AG09319 (cell line): ENCODE results near the gene RAB1B.
"Not testable (repeated sequence)": the region's sequence is repeated elsewhere in the genome, so short reads cannot be mapped to it uniquely, and the experiment has no call there.

Experiments
- DNase-seq: peaks from one replicate; pipeline ENCODE4 v3.0.0-alpha.2; 2010; ENCODE audit warnings: low read depth; ENCODE audit errors: extremely low read depth
- TF ChIP-seq, protein P1 (sequence below): IDR thresholded peaks from 2 replicates; pipeline ENCODE4 v1.5.1; 2011; ENCODE audit warnings: low read depth, mild to moderate bottlenecking, inconsistent platforms, low read length, moderate library complexity

The RAB1B gene

GRCh38 chr11:66275984-66276612, 7.7 kb downstream of the RAB1B start:
- no peak for DNase-seq
- TF ChIP-seq, protein P1, sequence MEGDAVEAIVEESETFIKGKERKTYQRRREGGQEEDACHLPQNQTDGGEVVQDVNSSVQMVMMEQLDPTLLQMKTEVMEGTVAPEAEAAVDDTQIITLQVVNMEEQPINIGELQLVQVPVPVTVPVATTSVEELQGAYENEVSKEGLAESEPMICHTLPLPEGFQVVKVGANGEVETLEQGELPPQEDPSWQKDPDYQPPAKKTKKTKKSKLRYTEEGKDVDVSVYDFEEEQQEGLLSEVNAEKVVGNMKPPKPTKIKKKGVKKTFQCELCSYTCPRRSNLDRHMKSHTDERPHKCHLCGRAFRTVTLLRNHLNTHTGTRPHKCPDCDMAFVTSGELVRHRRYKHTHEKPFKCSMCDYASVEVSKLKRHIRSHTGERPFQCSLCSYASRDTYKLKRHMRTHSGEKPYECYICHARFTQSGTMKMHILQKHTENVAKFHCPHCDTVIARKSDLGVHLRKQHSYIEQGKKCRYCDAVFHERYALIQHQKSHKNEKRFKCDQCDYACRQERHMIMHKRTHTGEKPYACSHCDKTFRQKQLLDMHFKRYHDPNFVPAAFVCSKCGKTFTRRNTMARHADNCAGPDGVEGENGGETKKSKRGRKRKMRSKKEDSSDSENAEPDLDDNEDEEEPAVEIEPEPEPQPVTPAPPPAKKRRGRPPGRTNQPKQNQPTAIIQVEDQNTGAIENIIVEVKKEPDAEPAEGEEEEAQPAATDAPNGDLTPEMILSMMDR = no peak

DNA sequence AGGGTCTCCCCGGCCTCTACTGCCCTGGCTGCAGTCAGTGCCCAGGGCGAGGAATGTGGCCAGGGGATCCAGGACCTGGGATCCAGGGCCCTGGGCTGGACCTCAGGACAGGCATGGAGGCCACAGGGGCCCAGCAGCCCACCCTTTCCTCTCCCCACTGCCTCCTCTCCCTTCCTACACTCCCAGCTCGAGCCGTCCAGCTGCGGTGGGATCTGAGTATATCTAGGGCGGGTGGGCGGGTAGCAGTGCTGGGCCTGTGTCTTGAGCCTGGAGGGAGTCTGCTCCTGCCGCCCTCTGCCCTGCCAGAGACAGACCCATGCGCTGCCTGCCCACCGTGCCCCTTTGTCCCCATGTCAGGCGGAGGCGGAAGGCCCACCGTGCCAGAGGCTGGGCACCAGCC, 8.2 kb downstream of the RAB1B start:
- not testable (repeated sequence) for DNase-seq

DNA sequence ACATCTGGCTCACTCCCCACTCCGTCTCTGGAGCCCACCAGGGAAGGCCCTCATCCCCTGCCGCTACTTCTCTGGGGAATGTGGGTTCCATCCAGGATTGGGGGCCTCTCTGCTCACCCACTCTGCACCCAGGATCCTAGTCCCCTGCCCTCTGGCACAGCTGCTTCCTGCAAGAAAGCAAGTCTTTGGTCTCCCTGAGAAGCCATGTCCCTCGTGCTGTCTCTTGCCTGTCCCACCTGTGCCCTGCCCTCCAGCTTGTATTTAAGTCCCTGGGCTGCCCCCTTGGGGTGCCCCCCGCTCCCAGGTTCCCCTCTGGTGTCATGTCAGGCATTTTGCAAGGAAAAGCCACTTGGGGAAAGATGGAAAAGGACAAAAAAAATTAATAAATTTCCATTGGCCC, 8.6 kb downstream of the RAB1B start:
- DNase-seq = not testable (repeated sequence)

- TF ChIP-seq, protein P1 = no peak
- DNase-seq = no peak
Measured at GRCh38 chr11:66277471-66278362, 9.3 kb downstream of the RAB1B start, which contains the start of gene CNIH2. Gene CNIH2, plus strand, starts transcription at chr11:66278175. Its CDS starts 282 bp downstream, at chr11:66278457.

DNA sequence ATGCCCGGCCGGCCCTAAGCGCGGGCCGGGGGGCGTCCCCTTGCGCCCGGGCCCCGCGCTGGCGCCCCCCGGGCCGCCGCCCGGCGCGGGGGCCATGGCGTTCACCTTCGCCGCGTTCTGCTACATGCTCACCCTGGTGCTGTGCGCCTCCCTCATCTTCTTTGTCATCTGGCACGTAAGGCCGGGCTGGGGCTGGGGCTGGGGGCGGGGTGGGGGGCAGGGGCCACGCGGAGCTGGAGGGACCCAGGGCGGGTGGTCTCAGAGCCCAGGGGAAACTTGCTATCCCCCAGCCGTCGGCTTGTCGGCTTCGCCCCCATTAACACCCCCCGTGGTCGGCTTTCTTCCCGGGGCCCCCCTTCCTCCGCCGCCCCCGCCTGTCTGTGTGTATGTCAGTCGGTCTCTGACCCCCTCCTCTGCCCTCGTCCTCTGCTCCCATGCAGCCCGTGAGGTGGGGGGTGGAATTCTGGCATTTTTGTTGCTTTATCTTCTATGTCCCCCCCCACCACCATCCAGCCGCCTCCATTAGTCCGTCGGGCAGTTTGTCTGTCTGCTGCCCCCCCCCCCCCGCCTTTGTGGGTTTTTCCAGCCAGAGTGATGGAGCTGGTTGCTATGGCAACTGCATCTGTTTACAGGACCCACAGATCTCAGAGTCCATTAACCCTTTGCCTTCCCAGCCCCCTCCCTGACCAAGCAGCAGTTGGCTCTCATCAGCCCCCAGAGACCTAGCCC, 10.1 kb downstream of the RAB1B start:
- no peak for DNase-seq
- TF ChIP-seq, protein P1 = no peak

DNA sequence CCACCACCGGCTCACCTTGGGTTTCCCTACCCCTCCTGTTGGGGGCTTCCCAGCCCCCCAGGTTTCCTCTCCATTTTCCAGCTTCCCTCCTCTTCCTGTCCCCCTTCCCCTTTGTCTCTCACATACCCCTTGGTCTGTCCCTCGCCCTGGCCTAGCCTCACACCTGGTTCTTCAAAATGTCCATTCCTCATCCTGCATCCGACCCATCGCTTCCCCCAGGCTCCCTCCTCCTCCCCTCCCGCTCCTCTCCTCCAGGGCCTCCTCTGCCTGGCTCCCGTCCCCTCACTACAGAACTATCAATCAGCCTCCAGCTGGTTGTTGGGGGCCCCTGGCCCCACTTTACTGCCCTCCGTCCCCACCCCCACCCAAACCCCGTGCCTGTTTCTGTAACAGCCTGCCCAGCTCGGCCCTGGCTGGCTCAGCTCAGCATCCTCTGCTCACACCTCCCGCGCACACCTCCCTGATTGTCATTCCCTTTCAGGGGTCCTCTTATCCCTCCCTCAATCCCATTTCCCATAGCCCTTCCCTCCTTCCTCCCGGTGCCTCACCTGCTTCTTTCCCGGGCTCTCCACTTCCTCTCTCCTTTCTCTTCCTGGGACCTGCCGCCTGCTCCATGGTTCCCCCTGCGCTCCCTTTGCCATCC, 10.8 kb downstream of the RAB1B start:
- DNase-seq = no peak
- TF ChIP-seq, protein P1 = no peak

- TF ChIP-seq, protein P1 = no peak
- no peak for DNase-seq
Measured at GRCh38 chr11:66280428-66280827, 12.0 kb downstream of the RAB1B start.
